Liver (tissue), 9 donors: Measurements from ENCODE around the gene SETD3. TPM values are rescaled to one million over a fixed set of nuclear protein-coding genes. Genes with fewer than 3 reads are reported as not detected.

ENCODE experiments used
- DNase-seq: peaks from one replicate; pipeline ENCODE4 v3.0.0-alpha.2; 2017; ENCODE audit warnings: low spot score
- H3K27ac ChIP-seq, 2 donors: one replicate each; pipeline ENCODE4 v1.7.0; 2013; ENCODE audit warnings: inconsistent platforms in 2 of 2, low read length in 2 of 2, control low read depth in 1 of 2, low read depth in 1 of 2, mild to moderate bottlenecking in 1 of 2
- H3K27me3 ChIP-seq, 4 donors: one replicate each; pipeline versions ENCODE4 v1.6.1 to v1.7.0; 2013; ENCODE audit warnings: low read length in 3 of 4, inconsistent platforms in 1 of 4, mild to moderate bottlenecking in 1 of 4, moderate library complexity in 1 of 4; ENCODE audit not compliant: control insufficient read depth in 4 of 4, insufficient read depth in 4 of 4
- H3K36me3 ChIP-seq, 4 donors: one replicate each; pipeline versions ENCODE4 v1.6.1 to v1.7.0; 2013; ENCODE audit warnings: low read length in 3 of 4, mild to moderate bottlenecking in 3 of 4, low read depth in 1 of 4, moderate library complexity in 1 of 4; ENCODE audit not compliant: control insufficient read depth in 4 of 4, insufficient read depth in 3 of 4
- H3K4me1 ChIP-seq, 4 donors: one replicate each; pipeline versions ENCODE4 v1.6.1 to v1.7.0; 2013; ENCODE audit warnings: low read length in 3 of 4, mild to moderate bottlenecking in 3 of 4, moderate library complexity in 1 of 4; ENCODE audit not compliant: control insufficient read depth in 4 of 4, insufficient read depth in 4 of 4
- H3K4me3 ChIP-seq, 3 donors: one replicate each; pipeline versions ENCODE4 v1.6.1 to v1.7.0; 2013; ENCODE audit warnings: low read length in 3 of 3, control low read depth in 1 of 3, low read depth in 1 of 3, mild to moderate bottlenecking in 1 of 3
- H3K9ac ChIP-seq, 2 donors: one replicate each; pipeline ENCODE4 v1.7.0; 2013; ENCODE audit warnings: low read length in 2 of 2, mild to moderate bottlenecking in 2 of 2, moderate library complexity in 2 of 2, control low read depth in 1 of 2, low read depth in 1 of 2
- H3K9me3 ChIP-seq, 4 donors: one replicate each; pipeline versions ENCODE4 v1.6.1 to v1.7.0; 2013; ENCODE audit warnings: low read length in 3 of 4; ENCODE audit not compliant: control insufficient read depth in 4 of 4
- ATF3 ChIP-seq: IDR thresholded peaks from 2 replicates; pipeline ENCODE4 v1.6.1; 2016; ENCODE audit warnings: antibody characterized with exemption
- EGR1 ChIP-seq, 2 donors: IDR thresholded peaks; 2 replicates each; pipeline ENCODE4 v1.6.1; 2016 to 2018; ENCODE audit warnings: antibody characterized with exemption in 2 of 2, low read depth in 2 of 2
- FOXA1 ChIP-seq: IDR thresholded peaks from 2 replicates; pipeline ENCODE4 v1.6.1; 2016; ENCODE audit warnings: antibody characterized with exemption
- FOXA2 ChIP-seq: IDR thresholded peaks from 2 replicates; pipeline ENCODE4 v1.6.1; 2016; ENCODE audit warnings: antibody characterized with exemption
- GABPA ChIP-seq, 2 donors: IDR thresholded peaks in 1 of 2; conservative IDR thresholded peaks in 1 of 2; 2 replicates each; pipeline ENCODE4 v1.6.1; 2016; ENCODE audit warnings: antibody characterized with exemption in 2 of 2, mild to moderate bottlenecking in 1 of 2, moderate library complexity in 1 of 2
- HNF4A ChIP-seq, 2 donors: conservative IDR thresholded peaks; 2 replicates each; pipeline ENCODE4 v1.6.1; 2016; ENCODE audit warnings: antibody characterized with exemption in 2 of 2, mild to moderate bottlenecking in 2 of 2
- HNF4G ChIP-seq: IDR thresholded peaks from 2 replicates; pipeline ENCODE4 v1.6.1; 2016; ENCODE audit warnings: antibody characterized with exemption
- JUND ChIP-seq, 2 donors: IDR thresholded peaks; 2 replicates each; pipeline ENCODE4 v1.6.1; 2016; ENCODE audit warnings: antibody characterized with exemption in 2 of 2
- MAX ChIP-seq: IDR thresholded peaks from 2 replicates; pipeline ENCODE4 v1.6.1; 2016; ENCODE audit warnings: antibody characterized with exemption
- NR2F2 ChIP-seq: IDR thresholded peaks from 2 replicates; pipeline ENCODE4 v1.6.1; 2016; ENCODE audit warnings: antibody characterized with exemption
- RXRA ChIP-seq, 2 donors: IDR thresholded peaks; 2 replicates each; pipeline ENCODE4 v1.6.1; 2017 to 2018; ENCODE audit warnings: antibody characterized with exemption in 2 of 2, mild to moderate bottlenecking in 1 of 2
- SP1 ChIP-seq: IDR thresholded peaks from 2 replicates; pipeline ENCODE4 v1.6.1; 2018; ENCODE audit warnings: antibody characterized with exemption, mild to moderate bottlenecking
- TAF1 ChIP-seq: conservative IDR thresholded peaks from 2 replicates; pipeline ENCODE4 v1.6.1; 2016; ENCODE audit warnings: antibody characterized with exemption, mild to moderate bottlenecking
- YY1 ChIP-seq: IDR thresholded peaks from 2 replicates; pipeline ENCODE4 v1.6.1; 2016; ENCODE audit warnings: antibody characterized with exemption, mild to moderate bottlenecking
- WGBS: extraction: QIAGEN DNeasy Blood & Tissue Kit; methylation state at CpG from one replicate; pipeline ENCODE4 v1.1.7; 2013; 5-methylcytosine and 5-hydroxymethylcytosine counted together
- polyA plus RNA-seq, 2 donors: library from polyadenylated mRNA; stranded (reverse) in 1 of 2; unstranded in 1 of 2; fragments of 200-250 nt in 1 of 2; fragments of >200 nt in 1 of 2; fragmentation: Nextera tagmentation in 1 of 2; extraction: Ambion mirVana in 1 of 2; gene quantifications; one replicate each; pipeline versions ENCODE4 v1.2.1 to v1.2.3, GENCODE V29; 2013 to 2015
- total RNA-seq, 2 donors: library from RNA; depleted of rRNA; stranded (reverse); fragments of >200 nt; gene quantifications; one replicate each; pipeline ENCODE4 v1.2.3, GENCODE V29; 2014
- donor health status: healthy.
- donor health status: healthy.
- donor health status: healthy.
- donor health status: healthy.
- donor health status: healthy.

The SETD3 gene
- total and polyA plus RNA-seq, 4 donors = 18.7 to 39.7 (median 19.4) TPM

GRCh38 chr14:99374964-99375363, 105.7 kb downstream of the SETD3 start:
- Histone ChIP-seq H3K27me3 (no peaks in the 10 kb centered on the region), H3K27ac (no peak overlapping the region), H3K36me3 (no peaks in the 10 kb centered on the region), H3K9ac (no peak overlapping the region), H3K9me3 (no peaks in the 10 kb centered on the region), H3K4me3 (no peak overlapping the region), H3K4me1 (no peaks in the 10 kb centered on the region)
- TF ChIP-seq TAF1 (no peak), NR2F2 (no peak), MAX (no peak), RXRA (IDR thresholded peaks at IDR 0.05) (no peak), EGR1 (IDR thresholded peaks at IDR 0.05; ENCODE audit: low read depth in 2 of 2) (no peak), GABPA (IDR thresholded peaks at IDR 0.05 in 1 of 2, conservative IDR thresholded peaks at IDR 0.05 in 1 of 2) (no peak)
- DNase-seq = no peak
- WGBS = 87% methylated on average over 11 of the region's 11 CpGs

GRCh38 chr14:99363616-99364290, 116.9 kb downstream of the SETD3 start:
- no peaks in the 10 kb centered on the region for H3K4me1 ChIP-seq
- TF ChIP-seq HNF4G = no peak
- TF ChIP-seq MAX = no peak
- no peak for TF ChIP-seq NR2F2
- no peak for TF ChIP-seq GABPA (IDR thresholded peaks at IDR 0.05 in 1 of 2, conservative IDR thresholded peaks at IDR 0.05 in 1 of 2)
- TF ChIP-seq FOXA1 = no peak
- no peak for TF ChIP-seq YY1
- TF ChIP-seq FOXA2 = no peak
- no peak for TF ChIP-seq ATF3
- TF ChIP-seq RXRA (IDR thresholded peaks at IDR 0.05) = no peak
- H3K27me3 ChIP-seq = no peaks in the 10 kb centered on the region
- DNase-seq = no peak
- no peak overlapping the region for H3K9ac ChIP-seq
- 88% methylated on average over 16 of the region's 16 CpGs for WGBS
- no peak overlapping the region for H3K4me3 ChIP-seq
- no peak overlapping the region for H3K27ac ChIP-seq
- H3K36me3 ChIP-seq = no peaks in the 10 kb centered on the region
- H3K9me3 ChIP-seq = no peaks in the 10 kb centered on the region

GRCh38 chr14:99363051-99363450, 117.6 kb downstream of the SETD3 start:
- 94% methylated on average over 12 of the region's 12 CpGs for WGBS
- Histone ChIP-seq H3K9ac (no peak overlapping the region), H3K4me3 (no peak overlapping the region), H3K9me3 (no peaks in the 10 kb centered on the region), H3K4me1 (no peaks in the 10 kb centered on the region), H3K27me3 (no peaks in the 10 kb centered on the region), H3K27ac (no peak overlapping the region), H3K36me3 (no peaks in the 10 kb centered on the region)
- DNase-seq = no peak
- no peak for TF ChIP-seq HNF4A (conservative IDR thresholded peaks at IDR 0.05)
- TF ChIP-seq SP1 = no peak
- no peak for TF ChIP-seq ATF3
- no peak for TF ChIP-seq JUND (IDR thresholded peaks at IDR 0.05)
